ENCODE results near the gene BAHCC1.

DNA sequence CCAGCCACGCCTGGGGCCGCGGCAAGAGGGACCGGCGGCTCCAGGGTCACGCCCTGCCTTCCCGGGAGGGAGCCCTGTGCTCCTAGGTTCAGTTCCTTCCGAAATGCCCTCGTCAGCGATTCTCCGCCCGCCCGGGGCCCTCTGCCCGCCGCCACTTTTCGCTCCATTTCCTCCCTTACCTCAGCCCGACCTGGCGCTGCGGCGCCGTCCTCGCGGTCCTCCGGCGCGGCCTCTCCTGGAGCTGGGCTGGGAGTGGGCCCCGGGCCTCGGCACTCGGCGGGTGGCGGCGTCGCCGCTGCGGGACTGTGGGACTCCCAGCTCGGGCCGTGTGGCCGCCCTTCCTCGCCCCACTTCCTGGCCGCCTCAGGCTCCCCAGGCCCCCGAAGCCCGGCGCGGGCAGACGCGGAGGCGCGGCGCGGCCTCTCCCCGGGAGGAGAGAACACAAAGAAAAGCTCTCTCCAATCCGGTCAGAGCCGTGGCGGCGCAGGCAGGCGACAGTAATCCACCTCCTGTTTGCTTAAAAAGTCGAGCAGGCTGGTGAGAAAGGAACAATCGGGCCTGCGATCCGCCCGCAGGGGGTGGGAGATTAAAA lies 1.6 kb downstream of the BAHCC1 start:
- TF ChIP-seq, protein P1, sequence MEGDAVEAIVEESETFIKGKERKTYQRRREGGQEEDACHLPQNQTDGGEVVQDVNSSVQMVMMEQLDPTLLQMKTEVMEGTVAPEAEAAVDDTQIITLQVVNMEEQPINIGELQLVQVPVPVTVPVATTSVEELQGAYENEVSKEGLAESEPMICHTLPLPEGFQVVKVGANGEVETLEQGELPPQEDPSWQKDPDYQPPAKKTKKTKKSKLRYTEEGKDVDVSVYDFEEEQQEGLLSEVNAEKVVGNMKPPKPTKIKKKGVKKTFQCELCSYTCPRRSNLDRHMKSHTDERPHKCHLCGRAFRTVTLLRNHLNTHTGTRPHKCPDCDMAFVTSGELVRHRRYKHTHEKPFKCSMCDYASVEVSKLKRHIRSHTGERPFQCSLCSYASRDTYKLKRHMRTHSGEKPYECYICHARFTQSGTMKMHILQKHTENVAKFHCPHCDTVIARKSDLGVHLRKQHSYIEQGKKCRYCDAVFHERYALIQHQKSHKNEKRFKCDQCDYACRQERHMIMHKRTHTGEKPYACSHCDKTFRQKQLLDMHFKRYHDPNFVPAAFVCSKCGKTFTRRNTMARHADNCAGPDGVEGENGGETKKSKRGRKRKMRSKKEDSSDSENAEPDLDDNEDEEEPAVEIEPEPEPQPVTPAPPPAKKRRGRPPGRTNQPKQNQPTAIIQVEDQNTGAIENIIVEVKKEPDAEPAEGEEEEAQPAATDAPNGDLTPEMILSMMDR (IDR thresholded peaks at IDR 0.05): no peak
- TF ChIP-seq EZH2phosphoT487 (IDR thresholded peaks at IDR 0.05) (no peak), EZH2 (IDR thresholded peaks at IDR 0.05) (no peak)

All from neural progenitor cell (in vitro differentiated cells).